ENCODE data around the gene SRXN1. TPM values are rescaled to one million over a fixed set of nuclear protein-coding genes. Genes with fewer than 3 reads are reported as not detected.
"Not testable (repeated sequence)": the region's sequence is repeated elsewhere in the genome, so short reads cannot be mapped to it uniquely, and the experiment has no call there.

SRXN1 gene
- 73.8 and 81.3 TPM in 2 replicates for total RNA-seq (2014; rRNA removed; shearing (Covaris generic))
- 55.6 and 57.0 TPM in 2 replicates for polyA plus RNA-seq (2015; cell fraction: cytosol; rRNA removed)
- polyA plus RNA-seq (2015; cell fraction: nucleus; rRNA removed): 19.8 and 22.4 TPM in 2 replicates

- peak; percentile 82 for DNase-seq (ENCODE audit: low read depth)
Measured at GRCh38 chr20:653110-653589, at the start of gene SRXN1. SRXN1 (minus strand) TSS chr20:653200; CDS start chr20:653185, 15 bp downstream.

DNA sequence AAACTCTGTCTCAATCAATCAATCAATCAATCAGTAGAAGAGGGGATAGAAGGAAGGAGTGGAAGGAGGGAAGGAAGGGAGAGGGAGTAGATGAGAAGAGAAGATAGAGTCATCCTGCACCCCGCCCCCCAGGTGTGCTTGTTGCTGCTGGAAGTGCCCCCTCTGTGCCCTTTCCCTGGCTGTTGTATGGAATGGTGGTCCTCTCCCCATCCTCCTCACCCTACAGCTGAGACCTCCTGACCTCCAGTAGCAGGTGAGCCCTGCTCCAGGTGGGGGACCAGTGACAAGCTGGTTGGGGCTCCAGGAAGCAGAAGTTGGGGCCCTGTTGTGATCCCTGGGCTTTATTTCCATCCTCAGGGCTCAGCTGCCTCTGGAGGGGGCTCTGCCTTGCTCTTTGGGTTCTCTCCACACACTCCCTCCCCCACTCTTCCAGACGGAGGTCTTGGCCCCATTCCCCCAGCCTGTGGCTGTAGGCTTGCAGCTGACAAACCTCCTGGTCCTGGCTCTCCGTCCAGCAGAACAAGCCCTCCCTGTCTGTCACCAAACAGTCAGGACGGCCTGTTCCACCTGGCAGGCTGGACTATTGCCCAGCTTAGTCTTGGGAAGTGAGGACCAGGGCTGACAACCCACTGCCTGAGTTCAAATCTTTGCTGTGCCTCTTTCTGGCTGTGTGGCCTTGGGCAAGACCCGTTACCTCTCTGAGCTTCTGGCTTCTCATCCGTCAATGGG lies 48.6 kb upstream of the SRXN1 start:
- DNase-seq (ENCODE audit: low read depth): no peak

GRCh38 chr20:699811-700338 lies 46.9 kb upstream of the SRXN1 start:
- no peak for DNase-seq (ENCODE audit: low read depth)

GRCh38 chr20:699342-699741 lies 46.3 kb upstream of the SRXN1 start:
- no peak for DNase-seq (ENCODE audit: low read depth)

GRCh38 chr20:698276-698675 lies 45.3 kb upstream of the SRXN1 start:
- no peak for DNase-seq (ENCODE audit: low read depth)

- DNase-seq (ENCODE audit: low read depth): no peak
Measured at GRCh38 chr20:697826-698225, 44.8 kb upstream of the SRXN1 start.

- no peak for DNase-seq (ENCODE audit: low read depth)
Measured at GRCh38 chr20:695165-695866, 42.3 kb upstream of the SRXN1 start.

- no peak for DNase-seq (ENCODE audit: low read depth)
Measured at GRCh38 chr20:694496-694895, 41.5 kb upstream of the SRXN1 start.

DNA sequence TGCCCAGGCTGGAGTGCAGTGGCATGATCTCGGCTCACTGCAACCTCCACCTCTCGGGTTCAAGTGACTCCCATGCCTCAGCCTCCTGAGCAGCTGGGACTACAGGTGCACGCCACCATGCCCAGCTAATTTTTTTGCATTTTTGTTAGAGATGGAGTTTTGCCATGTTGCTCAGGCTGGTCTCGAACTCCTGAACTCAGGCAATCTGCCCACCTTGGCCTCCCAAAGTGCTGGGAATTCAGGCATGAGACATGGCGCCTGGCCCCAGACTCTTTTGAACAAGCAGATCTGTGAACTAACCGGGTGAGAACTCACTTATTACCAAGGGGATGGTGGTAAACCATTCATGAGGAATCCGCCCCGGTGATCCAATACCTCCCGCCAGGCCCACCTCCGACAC lies 40.8 kb upstream of the SRXN1 start:
- DNase-seq (ENCODE audit: low read depth): not testable (repeated sequence)

DNA sequence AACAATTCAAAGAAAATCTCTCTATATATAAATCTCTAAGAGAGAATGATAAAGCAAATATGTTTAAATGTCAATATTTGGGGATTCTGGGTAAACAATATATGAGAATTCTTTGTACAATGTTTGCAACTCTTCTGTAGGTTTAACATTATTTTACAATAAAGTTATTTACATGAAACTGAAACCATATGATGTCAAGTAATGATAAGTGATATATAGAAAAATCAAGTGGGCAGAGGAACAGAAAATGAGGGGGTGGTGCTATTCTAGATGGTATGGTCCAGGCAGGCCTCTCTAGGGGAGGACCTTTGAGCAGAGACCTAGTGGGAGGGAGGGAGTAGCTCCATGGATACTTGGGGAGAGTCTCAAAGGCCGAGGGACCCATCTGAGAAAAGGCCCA lies 39.0 kb upstream of the SRXN1 start:
- DNase-seq (ENCODE audit: low read depth): no peak

GRCh38 chr20:689947-690346 lies 36.9 kb upstream of the SRXN1 start:
- DNase-seq (ENCODE audit: low read depth): no peak

- no peak for DNase-seq (ENCODE audit: low read depth)
Measured at GRCh38 chr20:689348-689747, 36.3 kb upstream of the SRXN1 start.

- DNase-seq (ENCODE audit: low read depth): peak; percentile 17
Measured at GRCh38 chr20:688809-689212, 35.8 kb upstream of the SRXN1 start.

DNA sequence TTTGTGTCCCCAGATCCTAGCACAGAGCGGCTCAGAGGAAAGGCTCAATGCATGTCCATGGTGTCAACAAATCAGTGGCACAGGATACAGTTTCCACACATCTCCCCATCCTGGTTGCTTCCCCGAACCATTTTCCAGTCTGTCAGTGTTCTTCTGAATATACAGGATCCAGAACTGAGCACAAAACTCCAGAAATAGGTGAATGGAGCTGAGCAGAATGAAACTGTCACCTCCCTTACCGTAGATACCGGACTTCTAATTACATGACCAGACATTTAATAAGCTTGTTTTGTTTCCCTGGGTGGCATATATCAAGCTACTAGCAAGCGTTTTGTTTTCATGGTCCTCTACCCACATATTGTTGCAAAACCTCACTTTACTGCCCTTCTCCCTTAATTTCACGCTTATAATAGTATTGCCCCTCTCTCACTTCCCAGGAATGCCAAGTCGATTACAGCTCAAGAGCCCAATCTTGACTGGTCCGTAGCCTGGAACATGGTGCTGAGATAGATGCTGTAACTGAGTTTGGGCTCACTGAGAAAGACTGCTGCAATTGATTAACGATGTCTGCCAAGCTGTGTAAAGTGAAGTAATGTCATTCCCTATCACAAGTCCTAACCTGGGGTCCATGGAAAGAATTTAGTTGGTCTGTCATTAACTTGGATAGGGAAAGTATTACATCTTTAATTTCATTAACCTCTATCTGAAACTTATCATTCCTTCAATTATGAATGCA lies 34.6 kb upstream of the SRXN1 start:
- no peak for DNase-seq (ENCODE audit: low read depth)

DNA sequence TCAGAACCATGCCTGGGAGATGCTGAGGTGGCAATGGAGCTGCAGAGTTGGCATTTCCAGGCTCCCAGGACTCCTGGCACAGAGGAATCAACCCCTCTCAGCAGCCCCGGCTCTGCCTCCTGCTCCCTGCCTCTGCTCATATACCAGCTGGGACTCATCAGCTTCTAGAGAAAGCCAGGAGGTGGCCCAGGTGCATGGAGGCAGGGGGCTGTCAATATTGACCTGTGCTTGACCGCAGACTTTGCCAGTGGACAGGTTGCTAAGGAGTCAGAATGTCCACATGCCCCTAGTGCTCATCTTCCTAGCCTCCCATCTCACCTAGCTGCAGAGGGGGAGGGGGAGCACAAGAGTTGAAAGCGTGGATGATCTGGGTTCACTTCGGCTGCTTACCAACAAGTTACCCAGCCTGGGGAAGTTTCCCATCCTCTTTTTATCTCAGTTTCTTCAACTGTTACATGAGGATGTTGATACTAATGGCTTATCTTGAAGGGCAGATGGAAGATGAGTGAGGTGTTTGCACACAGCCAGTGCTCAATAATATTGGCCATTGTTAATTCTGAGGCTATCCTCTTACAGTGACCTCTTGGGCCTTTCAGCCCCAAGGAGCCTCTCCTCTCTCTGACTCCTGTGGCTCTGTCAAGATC lies 31.8 kb upstream of the SRXN1 start:
- no peak for DNase-seq (ENCODE audit: low read depth)

- no peak for DNase-seq (ENCODE audit: low read depth)
Measured at GRCh38 chr20:682123-682522, 29.1 kb upstream of the SRXN1 start.

DNA sequence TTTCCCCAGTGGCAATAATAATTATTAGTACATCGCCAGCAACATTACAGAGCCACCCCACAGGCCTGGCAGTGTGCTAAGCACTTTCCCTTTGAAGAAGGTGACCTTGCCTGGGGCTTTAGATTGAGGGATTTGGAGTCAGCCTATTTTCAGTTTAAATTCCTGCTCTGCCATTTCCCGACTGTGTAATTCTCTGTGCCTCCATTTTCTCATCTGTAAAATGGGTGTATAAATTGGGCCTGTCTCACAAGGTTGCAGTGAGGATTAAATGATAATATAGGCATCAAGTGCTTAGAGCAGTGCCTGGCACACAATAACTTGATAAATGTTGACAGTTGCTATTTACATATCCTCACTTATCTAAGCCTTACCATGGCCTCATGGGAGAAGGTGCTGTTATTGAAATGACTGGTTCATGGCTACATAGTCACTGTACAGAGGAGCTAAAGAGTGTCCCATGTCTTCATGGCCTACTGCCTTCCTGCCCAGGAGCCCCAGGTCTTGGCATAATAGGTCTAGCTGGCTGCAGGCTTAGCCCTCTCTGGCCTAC lies 27.7 kb upstream of the SRXN1 start:
- DNase-seq (ENCODE audit: low read depth): no peak

- no peak for DNase-seq (ENCODE audit: low read depth)
Measured at GRCh38 chr20:677957-678356, 25.0 kb upstream of the SRXN1 start.

DNA sequence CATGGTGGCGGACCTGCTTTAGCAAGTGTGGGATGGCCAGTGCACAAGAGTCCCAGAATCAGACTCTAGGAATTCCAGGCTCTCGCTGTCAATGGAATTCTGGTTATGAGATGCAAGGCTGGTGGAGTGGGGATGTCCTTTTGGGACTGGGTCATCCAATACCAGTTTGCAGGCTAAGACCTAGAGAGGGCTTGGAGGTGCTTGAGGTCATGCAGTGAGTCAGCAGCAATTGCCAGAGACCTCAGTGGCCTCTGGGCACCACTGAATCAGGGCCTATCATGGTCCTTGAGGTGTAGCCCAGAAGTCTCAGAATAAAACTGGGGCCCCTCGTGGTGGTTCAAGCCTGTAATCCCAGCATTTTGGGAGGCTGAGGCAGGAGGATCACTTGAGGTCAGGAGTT lies 24.0 kb upstream of the SRXN1 start:
- no peak for DNase-seq (ENCODE audit: low read depth)

- no peak for DNase-seq (ENCODE audit: low read depth)
Measured at GRCh38 chr20:676315-676937, 23.4 kb upstream of the SRXN1 start.
